ENCODE measurements around the gene AGPAT4.

Gene AGPAT4

DNA sequence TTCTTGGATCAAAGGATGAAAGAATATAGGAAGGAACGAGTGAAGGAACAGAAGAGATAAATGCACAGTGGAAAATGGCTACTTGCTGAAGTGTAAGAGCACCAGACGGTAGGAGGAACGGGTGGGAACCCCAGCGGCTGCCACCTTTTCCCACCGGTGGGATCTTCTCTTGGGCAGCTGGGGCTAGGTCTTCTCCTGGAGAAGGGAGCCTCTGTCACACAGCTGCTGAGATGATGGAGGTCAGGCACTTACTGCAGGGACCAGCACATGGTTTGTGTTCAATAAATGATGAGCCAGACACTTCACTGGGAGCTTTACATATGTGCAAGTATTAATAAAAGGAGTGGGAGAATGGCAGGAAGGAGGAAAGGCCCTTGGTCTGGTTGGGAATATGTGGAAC, 123.7 kb downstream of the AGPAT4 start:
- TF ChIP-seq EZH2 (optimal IDR thresholded peaks at IDR 0.05; ENCODE audit: low read depth, low read length): no peak
- TF ChIP-seq, protein P1, sequence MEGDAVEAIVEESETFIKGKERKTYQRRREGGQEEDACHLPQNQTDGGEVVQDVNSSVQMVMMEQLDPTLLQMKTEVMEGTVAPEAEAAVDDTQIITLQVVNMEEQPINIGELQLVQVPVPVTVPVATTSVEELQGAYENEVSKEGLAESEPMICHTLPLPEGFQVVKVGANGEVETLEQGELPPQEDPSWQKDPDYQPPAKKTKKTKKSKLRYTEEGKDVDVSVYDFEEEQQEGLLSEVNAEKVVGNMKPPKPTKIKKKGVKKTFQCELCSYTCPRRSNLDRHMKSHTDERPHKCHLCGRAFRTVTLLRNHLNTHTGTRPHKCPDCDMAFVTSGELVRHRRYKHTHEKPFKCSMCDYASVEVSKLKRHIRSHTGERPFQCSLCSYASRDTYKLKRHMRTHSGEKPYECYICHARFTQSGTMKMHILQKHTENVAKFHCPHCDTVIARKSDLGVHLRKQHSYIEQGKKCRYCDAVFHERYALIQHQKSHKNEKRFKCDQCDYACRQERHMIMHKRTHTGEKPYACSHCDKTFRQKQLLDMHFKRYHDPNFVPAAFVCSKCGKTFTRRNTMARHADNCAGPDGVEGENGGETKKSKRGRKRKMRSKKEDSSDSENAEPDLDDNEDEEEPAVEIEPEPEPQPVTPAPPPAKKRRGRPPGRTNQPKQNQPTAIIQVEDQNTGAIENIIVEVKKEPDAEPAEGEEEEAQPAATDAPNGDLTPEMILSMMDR (IDR thresholded peaks at IDR 0.05; ENCODE audit: low read length): no peak
- TF ChIP-seq EZH2phosphoT487 (IDR thresholded peaks at IDR 0.05; ENCODE audit: low read length): no peak
- DNase-seq: no peak
- Histone ChIP-seq H3K27ac (ENCODE audit: low read length) (no peak overlapping the region), H3K4me1 (ENCODE audit: low read length) (no peaks in the 10 kb centered on the region), H3K9ac (ENCODE audit: low read length) (no peak overlapping the region), H3K79me2 (ENCODE audit: low read length) (no peaks in the 10 kb centered on the region), H3K9me3 (replicated peaks; ENCODE audit: insufficient read depth, low read length) (no peaks in the 10 kb centered on the region), H3K4me3 (ENCODE audit: low read length) (no peak overlapping the region), H3K9me2 (replicated peaks; ENCODE audit: insufficient read depth, low read length) (no peaks in the 10 kb centered on the region), H3K27me3 (replicated peaks; ENCODE audit: insufficient read depth, low read length) (no peaks in the 10 kb centered on the region), H3F3A (ENCODE audit: insufficient read depth, low read length) (no peaks in the 10 kb centered on the region), H4K20me1 (ENCODE audit: insufficient read depth, low read length) (no peaks in the 10 kb centered on the region), H3K36me3 (replicated peaks; ENCODE audit: insufficient read depth, low read length) (no peaks in the 10 kb centered on the region), H3K4me2 (ENCODE audit: low read depth, low read length) (no peak overlapping the region), H2AFZ (ENCODE audit: low read length) (no peak overlapping the region)

DNA sequence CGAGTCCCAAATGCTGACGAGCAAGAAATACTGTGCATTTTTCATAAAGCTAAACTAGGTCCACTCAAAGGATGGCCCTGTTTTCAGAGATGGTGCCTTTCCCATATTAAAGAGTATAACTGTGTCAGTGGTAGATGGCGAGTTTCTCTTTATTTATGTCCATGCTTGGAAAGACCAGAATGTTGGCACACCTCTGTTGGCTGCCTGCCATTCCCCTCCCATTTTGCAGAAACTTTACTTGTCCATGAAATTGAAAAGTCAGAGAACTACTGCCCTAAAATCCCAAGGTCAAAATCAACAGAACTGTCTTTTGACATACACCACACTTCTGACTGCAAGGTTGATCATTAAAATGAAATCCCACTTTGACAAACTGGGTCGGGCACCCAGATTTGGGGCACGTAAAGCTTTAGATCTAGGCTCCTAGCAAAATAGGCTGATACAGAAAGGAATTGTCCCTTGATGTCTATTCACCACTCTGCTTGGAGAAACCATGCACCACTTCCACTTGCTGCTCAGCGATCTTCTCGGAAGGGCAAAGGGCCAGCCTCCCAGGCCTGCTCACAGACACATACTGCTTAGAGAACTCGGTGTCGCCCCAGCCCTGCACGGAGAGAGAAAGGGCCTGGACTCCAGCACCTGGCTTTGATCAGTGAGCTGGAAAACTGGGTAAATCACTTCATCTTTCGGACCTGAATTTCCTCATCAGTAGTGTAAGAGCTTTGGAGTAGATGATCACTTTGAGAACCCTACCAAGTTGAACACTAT, 130.0 kb downstream of the AGPAT4 start:
- no peak overlapping the region for H2AFZ ChIP-seq (ENCODE audit: low read length)
- no peaks in the 10 kb centered on the region for H3K79me2 ChIP-seq (ENCODE audit: low read length)
- H3K9ac ChIP-seq (ENCODE audit: low read length): no peak overlapping the region
- H3K27ac ChIP-seq (ENCODE audit: low read length): no peak overlapping the region
- H3K36me3 ChIP-seq (replicated peaks; ENCODE audit: insufficient read depth, low read length): no peaks in the 10 kb centered on the region
- TF ChIP-seq, protein P1 (IDR thresholded peaks at IDR 0.05; ENCODE audit: low read length): no peak
- TF ChIP-seq EZH2phosphoT487 (IDR thresholded peaks at IDR 0.05; ENCODE audit: low read length) (no peak), EZH2 (optimal IDR thresholded peaks at IDR 0.05; ENCODE audit: low read depth, low read length) (no peak)
- no peaks in the 10 kb centered on the region for H3K4me1 ChIP-seq (ENCODE audit: low read length)
- no peaks in the 10 kb centered on the region for H3F3A ChIP-seq (ENCODE audit: insufficient read depth, low read length)
- no peaks in the 10 kb centered on the region for H3K9me2 ChIP-seq (replicated peaks; ENCODE audit: insufficient read depth, low read length)
- H3K27me3 ChIP-seq (replicated peaks; ENCODE audit: insufficient read depth, low read length): no peaks in the 10 kb centered on the region
- H3K4me3 ChIP-seq (ENCODE audit: low read length): no peak overlapping the region
- DNase-seq: no peak
- no peaks in the 10 kb centered on the region for H3K9me3 ChIP-seq (replicated peaks; ENCODE audit: insufficient read depth, low read length)
- no peak overlapping the region for H3K4me2 ChIP-seq (ENCODE audit: low read depth, low read length)
- H4K20me1 ChIP-seq (ENCODE audit: insufficient read depth, low read length): no peaks in the 10 kb centered on the region

DNA sequence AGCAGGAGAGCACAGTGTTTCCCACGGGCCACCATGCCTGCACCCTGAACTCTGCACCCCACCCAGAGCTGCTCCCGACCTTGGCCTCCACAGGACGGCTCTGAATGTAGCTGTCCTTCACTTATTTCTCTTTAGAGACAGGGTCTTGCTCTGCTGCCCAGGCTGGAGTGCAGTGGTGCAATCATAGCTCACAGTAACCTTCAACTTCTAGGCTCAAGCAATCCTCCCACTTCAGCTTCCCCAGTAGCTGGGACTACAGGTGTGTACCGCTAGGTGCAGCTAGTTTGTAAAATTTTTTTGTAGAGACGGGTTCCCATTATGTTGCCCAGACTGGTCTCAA, 130.9 kb downstream of the AGPAT4 start:
- Histone ChIP-seq H3K9ac (ENCODE audit: low read length) (no peak overlapping the region), H3K9me3 (replicated peaks; ENCODE audit: insufficient read depth, low read length) (no peaks in the 10 kb centered on the region), H3K27ac (ENCODE audit: low read length) (no peak overlapping the region), H3K4me3 (ENCODE audit: low read length) (no peak overlapping the region), H3K4me1 (ENCODE audit: low read length) (no peaks in the 10 kb centered on the region), H3F3A (ENCODE audit: insufficient read depth, low read length) (no peaks in the 10 kb centered on the region), H3K4me2 (ENCODE audit: low read depth, low read length) (no peak overlapping the region), H4K20me1 (ENCODE audit: insufficient read depth, low read length) (no peaks in the 10 kb centered on the region), H3K79me2 (ENCODE audit: low read length) (no peaks in the 10 kb centered on the region), H3K27me3 (replicated peaks; ENCODE audit: insufficient read depth, low read length) (no peaks in the 10 kb centered on the region), H3K9me2 (replicated peaks; ENCODE audit: insufficient read depth, low read length) (no peaks in the 10 kb centered on the region), H2AFZ (ENCODE audit: low read length) (no peak overlapping the region), H3K36me3 (replicated peaks; ENCODE audit: insufficient read depth, low read length) (no peaks in the 10 kb centered on the region)
- TF ChIP-seq EZH2 (optimal IDR thresholded peaks at IDR 0.05; ENCODE audit: low read depth, low read length) (no peak), EZH2phosphoT487 (IDR thresholded peaks at IDR 0.05; ENCODE audit: low read length) (no peak)
- TF ChIP-seq, protein P1 (IDR thresholded peaks at IDR 0.05; ENCODE audit: low read length): no peak
- DNase-seq: no peak
